Upper lobe of left lung (tissue), 6 donors: ENCODE data around the gene PTPRD. TPM values are rescaled to one million over a fixed set of nuclear protein-coding genes. Genes with fewer than 3 reads are reported as not detected.

Experiments used
- ATAC-seq, 2 donors: fragments of 200-7000 bp; cut with Tn5 transposase; one replicate each; pipeline ENCODE4 v1.9.1; 2022; ENCODE audit warnings: mild to moderate bottlenecking in 2 of 2, moderate library complexity in 2 of 2; ENCODE audit not compliant: low FRiP score in 2 of 2
- DNase-seq, 2 donors: peaks; one replicate each; pipeline ENCODE4 v3.0.0-alpha.2; 2019 to 2020
- H3K27ac ChIP-seq, 4 donors: fragments of 200-600 bp; sonication (generic); one replicate each; pipeline ENCODE4 v1.5.1; 2016 to 2019
- H3K27me3 ChIP-seq, 4 donors: fragments of 200-600 bp; sonication (generic); one replicate each; pipeline ENCODE4 v1.5.1; 2017 to 2019
- H3K36me3 ChIP-seq, 4 donors: fragments of 200-600 bp; sonication (generic); one replicate each; pipeline ENCODE4 v1.5.1; 2016 to 2019
- H3K4me1 ChIP-seq, 4 donors: fragments of 200-600 bp; sonication (generic); one replicate each; pipeline ENCODE4 v1.5.1; 2018 to 2019
- H3K4me3 ChIP-seq, 4 donors: fragments of 200-600 bp; sonication (generic); one replicate each; pipeline ENCODE4 v1.5.1; 2017 to 2019; ENCODE audit warnings: mild to moderate bottlenecking in 2 of 4, moderate library complexity in 1 of 4
- H3K9me3 ChIP-seq, 4 donors: fragments of 200-600 bp; sonication (generic); one replicate each; pipeline ENCODE4 v1.5.1; 2018 to 2019
- EP300 ChIP-seq, 4 donors: sonication (generic); formaldehyde crosslinking; IDR thresholded peaks; one replicate each; pipeline ENCODE4 v1.5.1; 2017; ENCODE audit warnings: antibody characterized with exemption in 4 of 4, control low read depth in 2 of 4
- POLR2A ChIP-seq, 4 donors: fragments of 450-650 bp; IDR thresholded peaks; one replicate each; pipeline ENCODE4 v1.5.1; 2016 to 2017; ENCODE audit warnings: antibody characterized with exemption in 4 of 4, mild to moderate bottlenecking in 2 of 4
- POLR2AphosphoS5 ChIP-seq, 2 donors: sonication (generic); formaldehyde crosslinking; IDR thresholded peaks; one replicate each; pipeline ENCODE4 v1.5.1; 2017; ENCODE audit warnings: antibody characterized with exemption in 2 of 2
- WGBS, 2 donors: methylation state at CpG; one replicate each; pipeline ENCODE4 v1.1.5; 2017 to 2018; 5-methylcytosine and 5-hydroxymethylcytosine counted together
- total RNA-seq, 6 donors: library from RNA; depleted of rRNA in 4 of 6; stranded (reverse); fragments of >200 nt in 4 of 6; gene quantifications; one replicate each; pipeline versions ENCODE4 v1.1.0 to v1.2.1, GENCODE V29; 2016 to 2021
- TF ChIP-seq, protein P1 (sequence below), 6 experiments: fragments of 450-650 bp in 4 of 6; fragments of 200-600 bp in 2 of 6; sonication (generic) in 2 of 6; IDR thresholded peaks; one replicate each; pipeline ENCODE4 v1.5.1; 2016 to 2019; ENCODE audit warnings: antibody characterized with exemption in 6 of 6
- donor health status: DM: no; HTN: no; CAD: no; lungs with moderate emphysema.
- donor health status: DM: no; HTN: yes; CAD: no; lungs with severe emphysema.

Gene PTPRD
- total RNA-seq, 6 donors from 2014 or later = 7.4 to 46.1 (median 14.5) TPM

GRCh38 chr9:8394341-8394740 lies 2218.5 kb downstream of the PTPRD start:
- 83 to 100% methylated on average over 1 of the region's 1 CpG for WGBS, 2 donors
- TF ChIP-seq EP300 (IDR thresholded peaks at IDR 0.05) (no peak), POLR2AphosphoS5 (IDR thresholded peaks at IDR 0.05) (no peak), POLR2A (IDR thresholded peaks at IDR 0.05) (no peak)
- TF ChIP-seq, protein P1, sequence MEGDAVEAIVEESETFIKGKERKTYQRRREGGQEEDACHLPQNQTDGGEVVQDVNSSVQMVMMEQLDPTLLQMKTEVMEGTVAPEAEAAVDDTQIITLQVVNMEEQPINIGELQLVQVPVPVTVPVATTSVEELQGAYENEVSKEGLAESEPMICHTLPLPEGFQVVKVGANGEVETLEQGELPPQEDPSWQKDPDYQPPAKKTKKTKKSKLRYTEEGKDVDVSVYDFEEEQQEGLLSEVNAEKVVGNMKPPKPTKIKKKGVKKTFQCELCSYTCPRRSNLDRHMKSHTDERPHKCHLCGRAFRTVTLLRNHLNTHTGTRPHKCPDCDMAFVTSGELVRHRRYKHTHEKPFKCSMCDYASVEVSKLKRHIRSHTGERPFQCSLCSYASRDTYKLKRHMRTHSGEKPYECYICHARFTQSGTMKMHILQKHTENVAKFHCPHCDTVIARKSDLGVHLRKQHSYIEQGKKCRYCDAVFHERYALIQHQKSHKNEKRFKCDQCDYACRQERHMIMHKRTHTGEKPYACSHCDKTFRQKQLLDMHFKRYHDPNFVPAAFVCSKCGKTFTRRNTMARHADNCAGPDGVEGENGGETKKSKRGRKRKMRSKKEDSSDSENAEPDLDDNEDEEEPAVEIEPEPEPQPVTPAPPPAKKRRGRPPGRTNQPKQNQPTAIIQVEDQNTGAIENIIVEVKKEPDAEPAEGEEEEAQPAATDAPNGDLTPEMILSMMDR (IDR thresholded peaks at IDR 0.05) = no peak

DNA sequence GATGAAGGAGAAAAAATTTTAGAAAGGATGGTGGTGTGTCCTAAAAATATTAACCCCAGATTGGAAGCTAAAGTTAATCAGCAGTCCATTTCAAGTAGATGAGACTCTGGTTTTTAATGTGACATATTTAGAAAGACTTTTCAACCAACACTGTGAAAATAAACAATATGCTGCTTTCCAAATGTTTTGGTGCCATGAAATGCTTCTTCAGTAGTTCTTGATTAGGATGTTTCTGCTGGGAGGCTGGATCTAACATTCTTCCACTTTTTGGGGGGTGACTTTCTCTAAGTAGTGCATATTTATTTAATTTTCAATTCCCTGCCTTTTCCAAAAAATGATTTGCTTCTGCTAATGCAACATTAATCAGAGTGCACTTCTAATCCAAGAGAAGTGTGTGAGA lies 2219.9 kb downstream of the PTPRD start:
- DNase-seq = no peak
- TF ChIP-seq POLR2AphosphoS5 (IDR thresholded peaks at IDR 0.05) (no peak), POLR2A (IDR thresholded peaks at IDR 0.05) (no peak), EP300 (IDR thresholded peaks at IDR 0.05) (no peak)
- TF ChIP-seq, protein P1 (IDR thresholded peaks at IDR 0.05) = no peak

More at GRCh38 chr9:8394341-8394740, 2218.5 kb downstream of the PTPRD start:
- Histone ChIP-seq H3K27ac (no peak overlapping the region), H3K4me3 (no peak overlapping the region), H3K27me3 (no peaks in the 10 kb centered on the region), H3K4me1 (no peaks in the 10 kb centered on the region), H3K36me3 (no peaks in the 10 kb centered on the region), H3K9me3 (no peaks in the 10 kb centered on the region)
- ATAC-seq (no peak), DNase-seq (no peak)

DNA sequence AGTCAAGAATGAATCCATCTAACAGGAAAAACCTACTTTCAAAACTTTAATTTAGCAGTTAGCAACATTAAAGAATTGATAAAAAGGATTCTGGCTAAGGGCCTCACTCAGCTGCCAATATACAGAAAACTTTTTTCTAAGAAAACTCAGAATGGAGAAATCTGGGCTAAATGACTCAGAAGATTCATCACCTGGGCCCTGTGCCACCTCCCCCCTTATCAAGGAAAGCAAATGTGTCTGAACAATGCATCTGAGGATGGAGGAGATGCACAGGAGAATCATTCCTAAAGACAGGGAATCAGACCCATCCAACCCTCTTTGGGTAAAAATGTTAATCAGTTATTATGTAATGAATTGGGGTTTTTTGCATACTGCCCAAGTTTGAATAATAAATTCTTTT lies 2221.2 kb downstream of the PTPRD start:
- Histone ChIP-seq H3K4me3 (no peak overlapping the region), H3K9me3 (no peaks in the 10 kb centered on the region), H3K27me3 (no peaks in the 10 kb centered on the region), H3K36me3 (no peaks in the 10 kb centered on the region), H3K4me1 (no peaks in the 10 kb centered on the region), H3K27ac (no peak overlapping the region)
- TF ChIP-seq POLR2A (IDR thresholded peaks at IDR 0.05) (no peak), EP300 (IDR thresholded peaks at IDR 0.05) (no peak), POLR2AphosphoS5 (IDR thresholded peaks at IDR 0.05) (no peak)
- TF ChIP-seq, protein P1 (IDR thresholded peaks at IDR 0.05) = no peak
- ATAC-seq (no peak), DNase-seq (no peak)

More for the DNA sequence above, 2219.9 kb downstream of the PTPRD start:
- Histone ChIP-seq H3K27ac (no peak overlapping the region), H3K4me3 (no peak overlapping the region), H3K27me3 (no peaks in the 10 kb centered on the region), H3K9me3 (no peaks in the 10 kb centered on the region), H3K36me3 (no peaks in the 10 kb centered on the region), H3K4me1 (no peaks in the 10 kb centered on the region)
- ATAC-seq = no peak

DNA sequence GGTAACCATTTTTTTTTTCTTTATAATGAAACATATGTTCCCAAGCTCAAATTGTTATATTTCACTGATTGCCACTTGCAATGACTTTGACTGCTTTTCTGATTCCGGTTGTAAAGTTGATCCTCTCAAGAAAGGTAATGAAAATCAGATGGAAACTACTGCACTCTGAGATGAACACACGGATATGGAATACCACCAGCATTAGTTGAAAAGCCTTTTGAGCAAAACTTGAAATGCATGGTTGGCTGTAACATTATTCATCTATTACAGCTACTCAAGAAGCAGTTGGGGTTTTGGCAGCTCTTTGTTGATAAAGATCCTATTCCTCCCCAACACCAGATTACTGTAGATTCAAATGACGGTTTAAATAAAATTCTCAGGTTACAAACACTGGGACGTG lies 2221.7 kb downstream of the PTPRD start:
- WGBS, 2 donors = 85 to 89% methylated on average over 4 of the region's 4 CpGs
- DNase-seq (no peak), ATAC-seq (no peak)
- H3K27me3 ChIP-seq = no peaks in the 10 kb centered on the region
- no peaks in the 10 kb centered on the region for H3K9me3 ChIP-seq
- H3K27ac ChIP-seq = no peak overlapping the region
- H3K36me3 ChIP-seq = no peaks in the 10 kb centered on the region
- H3K4me3 ChIP-seq = no peak overlapping the region
- H3K4me1 ChIP-seq = no peaks in the 10 kb centered on the region
- TF ChIP-seq, protein P1 (IDR thresholded peaks at IDR 0.05) = no peak
- TF ChIP-seq POLR2A (IDR thresholded peaks at IDR 0.05) = no peak
- no peak for TF ChIP-seq EP300 (IDR thresholded peaks at IDR 0.05)
- TF ChIP-seq POLR2AphosphoS5 (IDR thresholded peaks at IDR 0.05) = no peak

GRCh38 chr9:8390571-8390970 lies 2222.2 kb downstream of the PTPRD start:
- TF ChIP-seq POLR2AphosphoS5 (IDR thresholded peaks at IDR 0.05) = no peak
- no peak for TF ChIP-seq EP300 (IDR thresholded peaks at IDR 0.05)
- TF ChIP-seq POLR2A (IDR thresholded peaks at IDR 0.05) = no peak
- TF ChIP-seq, protein P1 (IDR thresholded peaks at IDR 0.05) = no peak
- H3K27me3 ChIP-seq = no peaks in the 10 kb centered on the region
- ATAC-seq (no peak), DNase-seq (no peak)
- H3K4me1 ChIP-seq = no peaks in the 10 kb centered on the region
- no peaks in the 10 kb centered on the region for H3K36me3 ChIP-seq
- H3K27ac ChIP-seq = no peak overlapping the region
- no peaks in the 10 kb centered on the region for H3K9me3 ChIP-seq
- no peak overlapping the region for H3K4me3 ChIP-seq
